Measurements from ENCODE around the gene KLHL29.

DNA sequence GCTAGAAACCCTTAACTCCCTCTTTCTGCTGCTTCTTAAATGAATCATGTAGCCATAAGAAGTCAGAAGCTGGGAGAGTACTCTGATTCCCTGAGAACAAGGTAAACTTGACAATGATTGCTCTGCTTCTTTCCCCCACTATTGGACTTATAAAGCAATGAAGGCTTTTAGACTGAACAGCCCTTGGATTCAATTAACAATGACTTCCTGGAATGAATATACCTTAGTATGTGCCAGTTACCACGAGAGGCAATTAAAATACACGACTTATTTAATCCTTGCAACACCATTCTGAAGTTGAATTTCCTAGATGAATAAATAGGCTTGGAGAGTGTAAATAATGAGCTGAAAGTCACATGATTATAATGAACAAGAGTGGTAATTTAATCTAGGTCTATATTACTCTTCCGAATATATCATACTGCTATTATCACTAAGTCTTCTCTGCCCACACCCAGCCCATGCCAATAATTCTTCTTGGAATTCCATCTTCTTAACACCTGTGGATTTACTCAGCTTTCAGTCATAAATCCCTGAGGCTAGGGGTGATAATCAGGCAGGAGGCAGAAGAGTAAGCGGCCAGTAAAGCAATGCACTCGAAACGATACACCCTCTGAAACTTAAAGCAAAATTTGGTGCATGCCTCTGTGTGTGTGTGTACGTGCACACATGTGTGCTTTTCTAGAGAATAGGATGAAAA lies 371.8 kb downstream of the KLHL29 start:
- TF ChIP-seq, protein P1, sequence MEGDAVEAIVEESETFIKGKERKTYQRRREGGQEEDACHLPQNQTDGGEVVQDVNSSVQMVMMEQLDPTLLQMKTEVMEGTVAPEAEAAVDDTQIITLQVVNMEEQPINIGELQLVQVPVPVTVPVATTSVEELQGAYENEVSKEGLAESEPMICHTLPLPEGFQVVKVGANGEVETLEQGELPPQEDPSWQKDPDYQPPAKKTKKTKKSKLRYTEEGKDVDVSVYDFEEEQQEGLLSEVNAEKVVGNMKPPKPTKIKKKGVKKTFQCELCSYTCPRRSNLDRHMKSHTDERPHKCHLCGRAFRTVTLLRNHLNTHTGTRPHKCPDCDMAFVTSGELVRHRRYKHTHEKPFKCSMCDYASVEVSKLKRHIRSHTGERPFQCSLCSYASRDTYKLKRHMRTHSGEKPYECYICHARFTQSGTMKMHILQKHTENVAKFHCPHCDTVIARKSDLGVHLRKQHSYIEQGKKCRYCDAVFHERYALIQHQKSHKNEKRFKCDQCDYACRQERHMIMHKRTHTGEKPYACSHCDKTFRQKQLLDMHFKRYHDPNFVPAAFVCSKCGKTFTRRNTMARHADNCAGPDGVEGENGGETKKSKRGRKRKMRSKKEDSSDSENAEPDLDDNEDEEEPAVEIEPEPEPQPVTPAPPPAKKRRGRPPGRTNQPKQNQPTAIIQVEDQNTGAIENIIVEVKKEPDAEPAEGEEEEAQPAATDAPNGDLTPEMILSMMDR (IDR thresholded peaks at IDR 0.05 in 8 of 11, conservative IDR thresholded peaks at IDR 0.05 in 3 of 11) = no peak
- TF ChIP-seq POLR2A (IDR thresholded peaks at IDR 0.05) (no peak), POLR2AphosphoS5 (IDR thresholded peaks at IDR 0.05) (no peak)
